ENCODE data around the gene TRIM9.

The TRIM9 gene

GRCh38 chr14:50953502-50953901, 141.4 kb downstream of the TRIM9 start:
- TF ChIP-seq CTCF (IDR thresholded peaks at IDR 0.05; ENCODE audit: low read length, missing control alignments) = no peak
- DNase-seq (ENCODE audit: low read depth) = no peak
- no peak overlapping the region for H3K4me3 ChIP-seq (replicated peaks; ENCODE audit: low read depth, low read length)

- DNase-seq (ENCODE audit: low read depth) = no peak
- H3K4me3 ChIP-seq (replicated peaks; ENCODE audit: low read depth, low read length) = no peak overlapping the region
- TF ChIP-seq CTCF (IDR thresholded peaks at IDR 0.05; ENCODE audit: low read length, missing control alignments) = no peak
Observed at GRCh38 chr14:50951032-50951431, 143.9 kb downstream of the TRIM9 start.

- no peak for DNase-seq (ENCODE audit: low read depth)
- H3K4me3 ChIP-seq (replicated peaks; ENCODE audit: low read depth, low read length) = no peak overlapping the region
- no peak for TF ChIP-seq CTCF (IDR thresholded peaks at IDR 0.05; ENCODE audit: low read length, missing control alignments)
Observed at GRCh38 chr14:50948205-50948604, 146.7 kb downstream of the TRIM9 start.

GRCh38 chr14:50947446-50947845, 147.5 kb downstream of the TRIM9 start:
- H3K4me3 ChIP-seq (replicated peaks; ENCODE audit: low read depth, low read length) = no peak overlapping the region
- no peak for DNase-seq (ENCODE audit: low read depth)
- no peak for TF ChIP-seq CTCF (IDR thresholded peaks at IDR 0.05; ENCODE audit: low read length, missing control alignments)

- no peak overlapping the region for H3K4me3 ChIP-seq (replicated peaks; ENCODE audit: low read depth, low read length)
- no peak for DNase-seq (ENCODE audit: low read depth)
- TF ChIP-seq CTCF (IDR thresholded peaks at IDR 0.05; ENCODE audit: low read length, missing control alignments) = no peak
Observed at GRCh38 chr14:50946234-50946935, 148.5 kb downstream of the TRIM9 start.

GRCh38 chr14:50944647-50945413, 150.1 kb downstream of the TRIM9 start:
- DNase-seq (ENCODE audit: low read depth) = peak; percentile 55
- no peak for TF ChIP-seq CTCF (IDR thresholded peaks at IDR 0.05; ENCODE audit: low read length, missing control alignments)
- H3K4me3 ChIP-seq (replicated peaks; ENCODE audit: low read depth, low read length) = peak overlapping the region; percentile 77

All from fibroblast of pulmonary artery (primary cell).